Activated CD8-positive, alpha-beta memory T cell treated with anti-CD3 and anti-CD28 coated beads for 48 hours (primary cell): Measurements from ENCODE around the gene CCT6A.
"Not testable (repeated sequence)": the region's sequence is repeated elsewhere in the genome, so short reads cannot be mapped to it uniquely, and the experiment has no call there.

Experiments
- DNase-seq, 3 experiments: peaks; one replicate each; pipeline ENCODE4 v3.0.0-alpha.2; 2020; ENCODE audit warnings: low read depth in 2 of 3, low spot score in 2 of 3

CCT6A gene

DNA sequence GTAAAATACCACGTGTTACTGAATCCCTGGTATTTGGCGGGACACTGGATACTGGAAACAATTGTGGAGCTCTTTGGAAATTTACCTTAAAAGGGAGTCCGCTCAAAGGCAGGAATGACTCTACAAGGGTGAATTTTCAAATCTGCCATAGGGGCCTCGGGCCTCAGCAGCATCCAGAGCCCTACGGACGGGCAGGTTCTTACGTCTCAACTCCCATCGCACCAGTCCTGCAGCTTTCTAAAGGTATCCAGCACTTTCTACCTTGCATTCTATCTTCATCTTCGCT lies 569 bp upstream of the CCT6A start:
- DNase-seq, result no peak

DNA sequence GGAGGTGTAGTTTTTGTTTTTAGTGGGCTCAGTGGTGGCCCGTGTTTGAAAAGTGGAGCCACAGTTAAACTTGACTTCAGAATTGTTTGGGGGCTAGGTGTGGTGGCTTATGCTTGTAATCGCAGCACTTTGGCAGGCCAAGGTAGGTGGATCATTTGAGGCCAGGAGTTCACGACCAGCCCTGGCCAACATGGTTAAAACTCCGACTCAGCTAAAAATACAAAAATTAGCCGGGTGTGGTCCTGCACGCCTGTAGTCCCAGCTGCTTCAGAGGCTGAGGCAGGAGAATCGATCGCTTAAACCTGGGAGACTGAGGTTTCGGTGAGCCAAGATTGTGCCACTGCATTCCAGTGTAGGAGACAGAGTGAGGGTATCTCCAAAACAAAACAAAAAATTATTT lies 1.8 kb downstream of the CCT6A start:
- DNase-seq, result no peak

DNA sequence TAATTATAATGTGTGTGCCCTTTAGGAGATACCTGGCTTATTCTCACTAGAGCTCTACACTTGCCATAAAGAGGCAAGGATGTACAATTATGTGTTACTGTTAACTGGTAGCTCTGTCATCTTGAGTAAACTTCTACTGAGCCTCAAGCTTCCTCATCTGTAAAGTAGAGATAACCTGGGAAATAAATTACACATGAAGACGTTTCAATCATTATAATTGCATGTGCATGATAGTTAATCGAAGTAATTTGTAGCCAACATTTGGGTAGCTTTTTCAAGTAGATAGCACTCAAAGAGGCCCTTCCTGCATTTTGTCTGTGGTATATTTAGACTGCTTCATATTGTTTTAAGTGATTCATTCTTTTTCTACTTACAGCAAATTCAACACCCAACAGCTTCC lies 2.4 kb downstream of the CCT6A start:
- no peak for DNase-seq

DNA sequence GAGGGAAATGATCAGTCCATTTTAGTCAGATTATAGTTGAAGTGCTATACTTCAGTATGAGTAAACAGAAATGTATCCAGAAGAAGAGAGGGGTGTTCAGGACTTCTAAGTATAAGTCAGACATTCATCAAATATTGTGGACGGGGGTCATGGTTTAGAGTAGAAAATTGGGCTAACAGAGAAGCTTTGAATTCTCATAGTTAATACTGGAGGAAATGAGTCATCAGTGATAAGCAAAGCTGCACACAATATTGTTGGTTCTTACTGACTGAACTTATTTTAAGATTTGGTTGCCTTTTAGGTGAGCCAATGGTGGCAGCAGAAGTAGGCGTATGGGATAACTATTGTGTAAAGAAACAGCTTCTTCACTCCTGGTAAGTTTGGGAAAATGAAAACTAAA lies 10.8 kb downstream of the CCT6A start:
- no peak for DNase-seq

GRCh38 chr7:56063500-56063881 lies 11.9 kb downstream of the CCT6A start:
- DNase-seq, result no peak

GRCh38 chr7:56063882-56064625 lies 12.5 kb downstream of the CCT6A start, which contains the start of gene SUMF2:
SUMF2 (plus strand) TSS chr7:56064286; CDS start chr7:56064312, 26 bp downstream.
- peak; percentile 73 to 93 (median 80) for DNase-seq

- not testable (repeated sequence) for DNase-seq
These were observed 14.8 kb downstream of the CCT6A start for GRCh38 chr7:56066376-56066775.

- DNase-seq, result peak; percentile 28 to 46 (median 43)
These were observed 22.8 kb downstream of the CCT6A start for GRCh38 chr7:56074371-56074791.

DNA sequence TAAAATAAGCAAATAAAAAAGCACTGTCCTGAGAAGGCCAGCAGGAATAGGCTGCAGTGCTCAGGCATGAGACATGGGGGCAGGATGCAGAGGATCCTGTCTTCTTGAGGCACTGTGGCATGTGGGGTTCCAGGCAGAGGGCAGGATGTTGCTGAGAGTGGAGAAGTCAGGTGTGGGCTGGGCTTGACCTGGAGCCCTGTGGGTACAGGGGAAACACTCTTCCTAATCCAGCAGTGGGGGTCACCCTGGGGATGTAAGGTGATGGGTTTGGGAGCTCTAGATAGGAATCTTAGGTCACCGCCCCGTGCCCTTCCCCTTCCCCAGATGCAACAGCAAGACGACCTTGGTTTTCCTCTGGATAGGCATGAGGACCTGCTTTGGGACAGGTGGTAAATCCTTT lies 26.1 kb downstream of the CCT6A start:
- DNase-seq, result no peak

DNA sequence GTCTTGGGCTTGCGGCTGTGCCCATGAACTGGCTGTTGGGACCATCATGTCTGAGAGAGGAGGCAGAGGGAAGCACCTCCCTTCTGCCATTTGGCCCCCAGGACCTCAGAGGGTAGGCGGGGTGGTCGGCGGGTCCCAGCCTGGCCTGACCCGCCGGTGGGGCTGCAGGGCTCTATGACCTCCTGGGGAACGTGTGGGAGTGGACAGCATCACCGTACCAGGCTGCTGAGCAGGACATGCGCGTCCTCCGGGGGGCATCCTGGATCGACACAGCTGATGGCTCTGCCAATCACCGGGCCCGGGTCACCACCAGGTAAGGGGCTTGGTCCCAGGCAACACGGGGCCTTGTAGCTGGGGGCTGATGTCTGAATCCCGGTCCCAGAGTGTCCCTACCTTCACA lies 26.6 kb downstream of the CCT6A start:
- no peak for DNase-seq

- DNase-seq, result no peak
These were observed 28.1 kb downstream of the CCT6A start for GRCh38 chr7:56079450-56080185.

DNA sequence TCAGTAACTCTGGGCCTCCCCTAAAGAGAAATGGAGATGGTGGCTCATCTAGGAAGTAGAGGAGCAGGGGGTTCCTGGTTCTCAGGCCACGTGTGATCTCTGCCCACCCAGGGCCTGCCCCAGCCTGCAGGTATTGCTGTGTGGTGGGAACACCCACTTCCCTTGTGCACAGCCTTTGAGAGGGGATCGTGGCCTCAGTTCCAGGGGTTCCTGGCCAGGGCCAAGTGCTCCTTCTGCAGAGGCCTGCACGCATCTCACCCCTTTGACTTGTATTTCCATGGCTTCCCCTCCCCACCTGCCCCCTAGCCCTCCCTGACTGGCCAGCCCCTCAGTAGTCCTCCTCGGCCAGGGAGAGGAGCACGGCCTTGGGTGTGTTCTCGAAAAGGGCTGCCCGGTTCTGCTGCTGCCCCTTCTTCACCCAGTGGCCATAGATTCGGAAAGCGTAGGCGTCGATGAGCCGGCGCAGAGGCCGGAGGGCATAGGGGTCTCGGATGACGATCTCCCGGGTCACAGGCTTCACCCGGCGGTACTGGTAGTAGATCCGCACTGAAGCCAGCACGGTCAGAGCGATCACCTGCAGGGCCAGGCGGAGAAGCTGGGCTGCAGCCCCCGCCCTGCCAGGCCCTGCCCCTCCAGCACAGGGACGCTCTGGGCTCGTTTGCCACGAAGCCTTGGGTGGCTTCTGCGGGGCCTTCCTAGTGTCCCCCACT lies 29.3 kb downstream of the CCT6A start:
- not testable (repeated sequence) for DNase-seq

DNA sequence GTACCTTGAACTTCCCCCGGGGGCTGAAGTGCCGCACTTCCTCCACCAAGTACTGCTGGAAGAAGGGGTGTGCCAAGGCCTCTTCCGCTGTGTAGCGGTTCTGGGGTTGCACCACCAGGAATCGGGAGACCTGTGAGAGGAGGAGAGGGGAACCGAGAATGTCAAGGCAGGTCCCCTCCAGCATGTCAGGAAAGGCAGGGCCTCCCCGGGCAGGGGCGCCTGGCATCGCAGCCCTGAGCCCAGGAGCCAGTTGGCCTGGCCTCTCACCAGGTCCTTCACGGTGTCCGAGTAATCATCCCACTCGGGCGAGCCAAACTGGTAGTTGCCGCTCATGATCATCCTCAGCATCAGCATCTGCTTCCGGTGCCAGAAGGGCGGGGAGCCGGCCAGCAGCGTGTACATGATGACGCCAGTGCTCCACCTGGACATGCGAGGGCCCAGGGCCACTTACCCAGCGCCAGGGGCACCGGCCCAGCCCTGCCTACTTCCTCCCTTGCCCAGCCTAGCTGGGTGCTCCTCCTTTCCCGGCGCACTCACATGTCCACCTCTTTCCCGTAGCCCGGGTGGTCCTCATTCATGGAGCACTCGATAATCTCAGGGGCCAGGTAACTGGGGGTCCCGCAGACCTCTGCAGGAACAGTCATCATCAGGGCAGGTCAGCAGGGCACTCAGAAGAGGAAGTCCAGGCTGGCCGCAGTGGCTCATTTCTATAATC lies 30.2 kb downstream of the CCT6A start:
- DNase-seq, result no peak

GRCh38 chr7:56083150-56083785 lies 31.7 kb downstream of the CCT6A start:
- no peak for DNase-seq

GRCh38 chr7:56086761-56087160 lies 35.2 kb downstream of the CCT6A start:
- DNase-seq, result no peak

DNA sequence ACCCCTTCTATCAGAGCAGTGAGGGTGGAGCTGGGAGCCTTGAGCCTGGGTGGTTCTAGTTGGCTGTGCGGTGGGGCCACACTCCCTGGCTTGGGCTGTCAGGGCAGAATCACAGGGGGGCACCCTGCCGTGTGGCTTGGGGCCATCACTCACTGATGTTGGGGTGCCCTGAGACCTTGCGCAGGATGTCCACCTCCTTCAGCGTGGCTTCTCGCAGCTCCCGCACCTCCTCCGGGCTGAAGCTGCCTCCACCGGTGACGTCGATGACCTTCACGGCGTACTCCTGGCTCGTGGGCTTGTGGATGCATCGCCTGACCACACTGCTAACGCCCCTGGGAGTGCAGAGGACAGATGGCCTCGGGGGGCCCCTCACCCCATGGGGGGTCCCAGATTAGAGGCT lies 35.9 kb downstream of the CCT6A start:
- DNase-seq, result no peak

- DNase-seq, result no peak
These were observed 40.0 kb downstream of the CCT6A start for GRCh38 chr7:56091591-56091990.

- DNase-seq, result not testable (repeated sequence)
These were observed 40.8 kb downstream of the CCT6A start for GRCh38 chr7:56092388-56092787.

DNA sequence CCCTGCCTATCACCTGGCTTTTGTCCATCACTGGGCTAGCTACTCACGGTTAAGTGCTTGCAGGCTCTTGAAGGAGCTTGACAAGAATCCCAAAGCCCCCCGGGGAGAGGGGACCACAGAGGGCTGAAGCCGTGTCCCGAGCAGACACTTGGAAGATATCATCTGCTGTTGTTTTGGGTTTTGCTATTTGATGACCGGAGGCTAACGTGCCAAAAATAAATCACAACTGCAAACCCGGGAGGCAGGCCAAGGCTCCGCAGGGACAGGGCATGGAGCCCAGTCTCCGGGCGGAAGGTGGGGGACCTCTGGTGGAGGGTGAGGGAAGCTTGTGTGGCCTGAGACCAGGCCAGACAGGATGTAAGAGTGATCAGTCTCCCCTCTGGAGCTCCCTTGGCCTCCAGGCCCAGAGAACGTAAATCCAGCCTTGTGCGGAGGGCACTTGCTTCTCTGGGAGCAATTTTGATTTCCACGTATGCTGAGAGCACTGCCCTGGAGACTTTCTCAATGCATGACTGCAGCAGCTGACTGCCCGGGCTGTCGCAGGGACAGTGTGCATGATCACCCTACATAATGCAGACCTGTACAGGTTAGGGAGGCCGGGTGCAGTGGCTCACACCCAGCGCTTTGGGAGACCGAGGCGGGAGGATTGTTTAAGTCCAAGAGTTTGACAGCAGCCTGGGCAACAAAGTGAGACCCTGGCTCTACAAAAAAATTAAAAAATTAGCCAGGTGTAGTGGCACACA lies 41.4 kb downstream of the CCT6A start, which contains the start of gene PHKG1:
TSS of gene PHKG1 (minus strand) at position 164 of the 743 bp plus-strand sequence. CDS start 4,011 bp downstream, outside the sequence.
- DNase-seq, result no peak

- no peak for DNase-seq
These were observed 46.1 kb downstream of the CCT6A start for GRCh38 chr7:56097700-56098099.
